SK-N-SH (cell line): ENCODE measurements around the gene FNDC11. TPM values are rescaled to one million over a fixed set of nuclear protein-coding genes. Genes with fewer than 3 reads are reported as not detected.

Experiments
- CTCF ChIA-PET: fragments of 300-600, 350-600 bp; formaldehyde crosslinking; extraction: SDS; loops from one replicate; lab custom pipeline; 2021; lab: Yijun Ruan, JAX
- POLR2A ChIA-PET: fragments of 350-600 bp; sonication (Branson Sonifier 250); formaldehyde crosslinking; extraction: SDS; loops from one replicate; lab custom pipeline; 2020; ENCODE audit warnings: antibody characterized with exemption, inconsistent platforms; lab: Yijun Ruan, JAX
- DNase-seq: peaks from one replicate; pipeline ENCODE4 v3.0.0; 2012
- H2AFZ ChIP-seq: fragments of 200-600 bp; sonication (generic); 2 replicates; pipeline ENCODE4 v1.8.1; 2016; ENCODE audit warnings: antibody characterized with exemption, mild to moderate bottlenecking, low read depth
- H3F3A ChIP-seq: fragments of 200-600 bp; sonication (generic); replicated peaks from 2 replicates; pipeline ENCODE3; 2016; ENCODE audit warnings: antibody characterized with exemption, mild to moderate bottlenecking; ENCODE audit not compliant: insufficient read depth
- H3K27ac ChIP-seq, 2 experiments: fragments of 200-500 bp in 1 of 2; fragments of 200-600 bp in 1 of 2; sonication (Bioruptor generic) in 1 of 2; sonication (generic), shearing (Covaris generic) in 1 of 2; 2 replicates each; pipeline versions ENCODE4 v1.5.1 to v1.6.1; 2014 to 2016; ENCODE audit warnings: low read depth in 2 of 2, inconsistent platforms in 1 of 2, low read length in 1 of 2, mild to moderate bottlenecking in 1 of 2, mixed read lengths in 1 of 2
- H3K27me3 ChIP-seq: fragments of 200-600 bp; sonication (generic), shearing (Covaris generic); 2 replicates; pipeline ENCODE4 v1.6.1; 2016; ENCODE audit warnings: mixed run types; ENCODE audit not compliant: insufficient read depth
- H3K36me3 ChIP-seq, 2 experiments: fragments of 200-500 bp in 1 of 2; fragments of 200-600 bp in 1 of 2; sonication (Bioruptor generic) in 1 of 2; sonication (generic) in 1 of 2; replicated peaks in 1 of 2; 2 replicates each; pipeline versions ENCODE3 to v1.5.1; 2014 to 2016; ENCODE audit warnings: low read length in 1 of 2, mild to moderate bottlenecking in 1 of 2; ENCODE audit not compliant: insufficient read depth in 2 of 2, control insufficient read depth in 1 of 2
- H3K4me1 ChIP-seq, 2 experiments: fragments of 200-500 bp in 1 of 2; fragments of 200-600 bp in 1 of 2; sonication (Bioruptor generic) in 1 of 2; sonication (generic), shearing (Covaris generic) in 1 of 2; 2 replicates each; pipeline versions ENCODE4 v1.5.1 to v1.6.1; 2014 to 2016; ENCODE audit warnings: low read depth in 1 of 2, low read length in 1 of 2, mixed run types in 1 of 2; ENCODE audit not compliant: insufficient read depth in 2 of 2, control insufficient read depth in 1 of 2
- H3K4me2 ChIP-seq: fragments of 200-600 bp; sonication (generic), shearing (Covaris generic); 2 replicates; pipeline ENCODE4 v1.6.1; 2017; ENCODE audit warnings: mixed run types
- H3K4me3 ChIP-seq, 2 experiments: fragments of 200-500 bp in 1 of 2; fragments of 200-600 bp in 1 of 2; sonication (Bioruptor generic) in 1 of 2; sonication (generic), shearing (Covaris generic) in 1 of 2; 2 replicates each; pipeline versions ENCODE4 v1.5.1 to v1.8.1; 2014 to 2016; ENCODE audit warnings: low read depth in 2 of 2, inconsistent platforms in 1 of 2, low read length in 1 of 2, mild to moderate bottlenecking in 1 of 2, mixed read lengths in 1 of 2, moderate library complexity in 1 of 2
- H3K79me2 ChIP-seq: fragments of 200-600 bp; sonication (generic); 2 replicates; pipeline ENCODE4 v1.8.1; 2017; ENCODE audit warnings: mild to moderate bottlenecking; ENCODE audit not compliant: insufficient read depth
- H3K9ac ChIP-seq: fragments of 200-600 bp; sonication (generic); 2 replicates; pipeline ENCODE4 v1.6.1; 2017; ENCODE audit warnings: mixed run types
- H3K9me2 ChIP-seq: fragments of 200-600 bp; sonication (generic); 2 replicates; pipeline ENCODE4 v1.6.1; 2017; ENCODE audit warnings: mixed run types
- H3K9me3 ChIP-seq: fragments of 200-600 bp; sonication (generic); 2 replicates; pipeline ENCODE4 v1.6.1; 2017; ENCODE audit warnings: mixed run types, mild to moderate bottlenecking, moderate library complexity
- H4K20me1 ChIP-seq: fragments of 200-600 bp; sonication (generic); 2 replicates; pipeline ENCODE4 v1.6.1; 2017; ENCODE audit warnings: mild to moderate bottlenecking, mixed run types; ENCODE audit not compliant: insufficient read depth
- CTCF ChIP-seq: fragments of 200-600 bp; sonication (generic); IDR thresholded peaks from 2 replicates; pipeline ENCODE4 v1.6.1; 2017; ENCODE audit warnings: antibody characterized with exemption, mild to moderate bottlenecking, moderate library complexity
- EP300 ChIP-seq, 2 experiments: IDR thresholded peaks; 2 replicates each; pipeline versions ENCODE4 v1.4.0 to v1.6.1; 2012; ENCODE audit warnings: borderline replicate concordance in 1 of 2, low read depth in 1 of 2, low read length in 1 of 2
- EZH2phosphoT487 ChIP-seq: fragments of 200-600 bp; sonication (generic); IDR thresholded peaks from 2 replicates; pipeline ENCODE4 v1.6.1; 2017; ENCODE audit warnings: low read depth, mixed run types, mild to moderate bottlenecking, antibody characterized with exemption, moderate library complexity, borderline replicate concordance
- FOXM1 ChIP-seq: IDR thresholded peaks from 2 replicates; pipeline ENCODE4 v1.4.0; 2012; ENCODE audit warnings: low read depth, mild to moderate bottlenecking
- GATA2 ChIP-seq: sonication (generic); formaldehyde crosslinking; IDR thresholded peaks from 2 replicates; pipeline ENCODE4 v1.5.0; 2020; ENCODE audit warnings: mild to moderate bottlenecking, missing genetic modification reagents
- IRF3 ChIP-seq: fragments of 150-350 bp; IDR thresholded peaks from 2 replicates; pipeline ENCODE4 v1.6.1; 2016; ENCODE audit warnings: mild to moderate bottlenecking, low read depth, low read length
- JUND ChIP-seq: IDR thresholded peaks from 2 replicates; pipeline ENCODE4 v1.4.0; 2012
- MEF2A ChIP-seq: IDR thresholded peaks from 2 replicates; pipeline ENCODE4 v1.4.0; 2012; ENCODE audit warnings: low read depth, borderline replicate concordance
- PBX3 ChIP-seq: IDR thresholded peaks from 2 replicates; pipeline ENCODE4; 2012
- POLR2AphosphoS5 ChIP-seq: IDR thresholded peaks from 2 replicates; pipeline ENCODE4 v1.6.1; 2012; ENCODE audit warnings: low read depth, low read length
- RAD21 ChIP-seq: IDR thresholded peaks from 2 replicates; pipeline ENCODE4 v1.6.1; 2012; ENCODE audit warnings: mild to moderate bottlenecking, low read length
- REST ChIP-seq: IDR thresholded peaks from 2 replicates; pipeline ENCODE4 v1.6.1; 2012; ENCODE audit warnings: mild to moderate bottlenecking, low read depth, low read length, moderate library complexity
- RFX5 ChIP-seq: IDR thresholded peaks from 2 replicates; pipeline ENCODE4 v1.6.1; 2012; ENCODE audit warnings: mild to moderate bottlenecking, improper control_type of control experiment, low read length
- TAF1 ChIP-seq: IDR thresholded peaks from 2 replicates; pipeline ENCODE4 v1.6.1; 2012; ENCODE audit warnings: low read depth, mild to moderate bottlenecking, low read length, moderate library complexity, borderline replicate concordance
- TCF12 ChIP-seq: IDR thresholded peaks from 2 replicates; pipeline ENCODE4 v1.4.0; 2012
- TEAD4 ChIP-seq: IDR thresholded peaks from 2 replicates; pipeline ENCODE4 v1.4.0; 2012; ENCODE audit warnings: mild to moderate bottlenecking, borderline replicate concordance; ENCODE audit not compliant: insufficient read depth
- USF1 ChIP-seq: IDR thresholded peaks from 2 replicates; pipeline ENCODE4 v1.4.0; 2012; ENCODE audit warnings: low read depth, borderline replicate concordance
- USF2 ChIP-seq: fragments of 150-350 bp; IDR thresholded peaks from 2 replicates; pipeline ENCODE4 v1.6.1; 2017; ENCODE audit warnings: antibody characterized with exemption, low read length, low read depth, borderline replicate concordance
- WGBS: methylation state at CpG from one replicate; pipeline ENCODE4 v1.1.6; 2017; ENCODE audit warnings: low lambda C conversion rate; 5-methylcytosine and 5-hydroxymethylcytosine counted together
- polyA plus RNA-seq, 3 experiments: library from polyadenylated mRNA; depleted of rRNA; stranded (reverse); fragments of >200 nt; gene quantifications; 2 replicates each; pipeline ENCODE4 v1.2.3, GENCODE V29; 2012

The FNDC11 gene
- polyA plus RNA-seq, 1 of the 3 experiments (the other 2 are of a cell fraction) = 5.5 TPM

GRCh38 chr20:63573647-63574131, 19.7 kb downstream of the FNDC11 start:
- WGBS = 18% methylated on average over 8 of the region's 24 CpGs
- Histone ChIP-seq H3K9me2 (no peaks in the 10 kb centered on the region), H3K4me1 (peaks cover 3 to 28% of the 10 kb centered on the region in 2 experiments; a peak in 2 of 4 replicates), H3K9ac (peak overlapping the region; percentile 73), H3K9me3 (no peaks in the 10 kb centered on the region), H3F3A (no peaks in the 10 kb centered on the region), H3K79me2 (peaks cover 8% of the 10 kb centered on the region; the same call in 1 of the 2 replicates), H3K27ac (peak overlapping the region in 1 of 2 experiments; percentile 39; a peak in 1 of 4 replicates), H3K27me3 (no peaks in the 10 kb centered on the region), H3K4me2 (peak overlapping the region; percentile 95), H3K36me3 (peaks cover 0 to 6% of the 10 kb centered on the region in 2 experiments), H3K4me3 (peak overlapping the region; percentile 79 to 80), H4K20me1 (no peaks in the 10 kb centered on the region), H2AFZ (0 out of 2 replicates have a peak overlapping the region, but pooled peaks have one; percentile 23)
- DNase-seq = no peak
- ChIA-PET POLR2A (interaction anchor here (0.8 to 1.0 kb wide), 3 partner anchors 25 to 53 kb away, joined by 3 read pairs; partner anchors contain the start of gene GMEB2), CTCF (interaction anchor here (0.8 to 1.3 kb wide), 2 partner anchors 17 to 201 kb away, joined by 4 read pairs; no protein-coding TSS in a partner anchor)
- TF ChIP-seq PBX3 (no peak), FOXM1 (no peak), USF1 (no peak), EP300 (IDR thresholded peaks at IDR 0.05; ENCODE audit: borderline replicate concordance in 1 of 2, low read depth in 1 of 2, low read length in 1 of 2) (no peak), TAF1 (no peak), POLR2AphosphoS5 (no peak), REST (no peak), MEF2A (no peak), JUND (no peak), TCF12 (no peak), RAD21 (no peak), USF2 (no peak), EZH2phosphoT487 (no peak), TEAD4 (no peak), CTCF (no peak), GATA2 (CRISPR knock-in tag) (no peak), IRF3 (no peak), RFX5 (no peak)
